GM19238 (cell line): ENCODE results near the gene CDRT15.
"Not testable (repeated sequence)": the region's sequence is repeated elsewhere in the genome, so short reads cannot be mapped to it uniquely, and the experiment has no call there.

Source experiments
- DNase-seq: peaks from one replicate; pipeline ENCODE4 v3.0.0; 2011; ENCODE audit warnings: low spot score; ENCODE audit not compliant: insufficient read length

CDRT15 gene

GRCh38 chr17:14186443-14186842, 50.2 kb downstream of the CDRT15 start:
- not testable (repeated sequence) for DNase-seq
